H9 (cell line): ENCODE measurements around the gene ATAD2B. TPM values are rescaled to one million over a fixed set of nuclear protein-coding genes. Genes with fewer than 3 reads are reported as not detected.

Source experiments
- DNase-seq: peaks from one replicate; pipeline ENCODE4 v3.0.0-alpha.2; 2017
- H2AFZ ChIP-seq: one replicate; pipeline ENCODE4 v1.6.1; 2013; ENCODE audit warnings: mild to moderate bottlenecking, low read length, control low read depth, moderate library complexity
- H2AK5ac ChIP-seq: 2 replicates; pipeline ENCODE4 v1.6.1; 2013; ENCODE audit warnings: low read length, control low read depth, mixed read lengths; ENCODE audit not compliant: insufficient read length
- H2BK120ac ChIP-seq: one replicate; pipeline ENCODE4 v1.6.1; 2013; ENCODE audit warnings: low read depth, mild to moderate bottlenecking, low read length, control low read depth, inconsistent platforms; ENCODE audit not compliant: poor library complexity, severe bottlenecking
- H2BK12ac ChIP-seq: 2 replicates; pipeline ENCODE4 v1.6.1; 2013; ENCODE audit warnings: low read length, control low read depth, mixed read lengths, low read depth; ENCODE audit not compliant: insufficient read length
- H2BK15ac ChIP-seq: 2 replicates; pipeline ENCODE4 v1.6.1; 2013; ENCODE audit warnings: low read depth, low read length, control low read depth
- H2BK20ac ChIP-seq: one replicate; pipeline ENCODE4 v1.6.1; 2013; ENCODE audit warnings: low read depth, mild to moderate bottlenecking, low read length, control low read depth, inconsistent platforms; ENCODE audit not compliant: poor library complexity, severe bottlenecking
- H2BK5ac ChIP-seq: 2 replicates; pipeline ENCODE4 v1.6.1; 2013; ENCODE audit warnings: low read length, control low read depth, mixed read lengths; ENCODE audit not compliant: insufficient read length
- H3K14ac ChIP-seq: 2 replicates; pipeline ENCODE4 v1.6.1; 2013; ENCODE audit warnings: low read length, control low read depth; ENCODE audit not compliant: insufficient read depth
- H3K18ac ChIP-seq: 2 replicates; pipeline ENCODE4 v1.6.1; 2013; ENCODE audit warnings: low read depth, mild to moderate bottlenecking, mixed read lengths, low read length, control low read depth; ENCODE audit not compliant: insufficient read length
- H3K23ac ChIP-seq: 2 replicates; pipeline ENCODE4 v1.6.1; 2013; ENCODE audit warnings: low read length, control low read depth, mixed read lengths, low read depth; ENCODE audit not compliant: insufficient read length
- H3K23me2 ChIP-seq: 2 replicates; pipeline ENCODE4 v1.6.1; 2013; ENCODE audit warnings: low read depth, mild to moderate bottlenecking, mixed read lengths, low read length, control low read depth; ENCODE audit not compliant: insufficient read length, poor library complexity, severe bottlenecking
- H3K27ac ChIP-seq: 2 replicates; pipeline ENCODE4 v1.5.1; 2013; ENCODE audit warnings: low read length, control low read depth, mixed read lengths, low read depth; ENCODE audit not compliant: insufficient read length
- H3K27me3 ChIP-seq: 2 replicates; pipeline ENCODE4 v1.6.1; 2013; ENCODE audit warnings: low read length, control low read depth, inconsistent platforms; ENCODE audit not compliant: insufficient read depth
- H3K4ac ChIP-seq: 2 replicates; pipeline ENCODE4 v1.6.1; 2013; ENCODE audit warnings: low read depth, mild to moderate bottlenecking, control low read depth, inconsistent platforms, low read length, moderate library complexity
- H3K4me1 ChIP-seq: 2 replicates; pipeline ENCODE4 v1.6.1; 2013; ENCODE audit warnings: low read length, control low read depth, inconsistent platforms; ENCODE audit not compliant: insufficient read depth
- H3K4me2 ChIP-seq: 2 replicates; pipeline ENCODE4 v1.6.1; 2013; ENCODE audit warnings: low read length, control low read depth, mixed read lengths; ENCODE audit not compliant: insufficient read length, insufficient read depth
- H3K56ac ChIP-seq: 2 replicates; pipeline ENCODE4 v1.6.1; 2013; ENCODE audit warnings: low read depth, mild to moderate bottlenecking, mixed read lengths, low read length, control low read depth; ENCODE audit not compliant: insufficient read length
- H3K79me1 ChIP-seq: 2 replicates; pipeline ENCODE4 v1.6.1; 2013; ENCODE audit warnings: low read depth, mild to moderate bottlenecking, moderate library complexity, low read length, control low read depth, inconsistent platforms; ENCODE audit not compliant: insufficient read depth, poor library complexity, severe bottlenecking
- H3K79me2 ChIP-seq: 2 replicates; pipeline ENCODE4 v1.6.1; 2013; ENCODE audit warnings: low read length, control low read depth, inconsistent platforms; ENCODE audit not compliant: insufficient read depth
- H3K9ac ChIP-seq: 2 replicates; pipeline ENCODE4 v1.6.1; 2013; ENCODE audit warnings: low read length, control low read depth, mixed read lengths; ENCODE audit not compliant: insufficient read length; ENCODE audit errors: extremely low read depth
- H3K9me3 ChIP-seq: one replicate; pipeline ENCODE4 v1.6.1; 2013; ENCODE audit warnings: low read depth, low read length, inconsistent platforms; ENCODE audit not compliant: control insufficient read depth
- H3T11ph ChIP-seq: one replicate; pipeline ENCODE4 v1.6.1; 2013; ENCODE audit warnings: mild to moderate bottlenecking, low read length, control low read depth, inconsistent platforms
- H4K20me1 ChIP-seq: one replicate; pipeline ENCODE4 v1.6.1; 2013; ENCODE audit not compliant: control insufficient read depth, insufficient read length, insufficient read depth
- H4K5ac ChIP-seq: 2 replicates; pipeline ENCODE4 v1.6.1; 2013; ENCODE audit warnings: low read depth, mild to moderate bottlenecking, mixed read lengths, low read length, control low read depth; ENCODE audit not compliant: insufficient read length
- H4K8ac ChIP-seq: replicated peaks from 2 replicates; pipeline ENCODE4 v1.6.1; 2013; ENCODE audit warnings: low read length, control low read depth, mixed read lengths, low read depth; ENCODE audit not compliant: insufficient read length
- H4K91ac ChIP-seq: 2 replicates; pipeline ENCODE4 v1.6.1; 2013; ENCODE audit warnings: low read depth, mild to moderate bottlenecking, moderate library complexity, mixed read lengths, low read length, control low read depth; ENCODE audit not compliant: insufficient read length
- H3K27ac Mint-ChIP-seq, 3 experiments: 2 replicates in 2 of 3; 3 replicates in 1 of 3; pipeline ENCODE4 v1.8.0; 2020 to 2021; ENCODE audit warnings: mixed read lengths in 3 of 3, mild to moderate bottlenecking in 1 of 3, moderate library complexity in 1 of 3
- H3K27me3 Mint-ChIP-seq: 2 replicates; pipeline ENCODE4 v1.8.0; 2021; ENCODE audit warnings: low read depth, mild to moderate bottlenecking, moderate library complexity, mixed read lengths
- H3K36me3 Mint-ChIP-seq, 3 experiments: 2 replicates in 2 of 3; 3 replicates in 1 of 3; pipeline ENCODE4 v1.8.0; 2020 to 2021; ENCODE audit warnings: low read depth in 3 of 3, mixed read lengths in 3 of 3; ENCODE audit not compliant: insufficient read depth in 1 of 3
- H3K4me1 Mint-ChIP-seq, 2 experiments: 2 replicates each; pipeline ENCODE4 v1.8.0; 2020; ENCODE audit warnings: mixed read lengths in 2 of 2
- H3K4me3 Mint-ChIP-seq, 2 experiments: 2 replicates in 1 of 2; 3 replicates in 1 of 2; pipeline ENCODE4 v1.8.0; 2020 to 2021; ENCODE audit warnings: mild to moderate bottlenecking in 2 of 2, mixed read lengths in 2 of 2, moderate library complexity in 1 of 2
- H3K9me3 Mint-ChIP-seq, 2 experiments: 2 replicates in 1 of 2; 3 replicates in 1 of 2; pipeline ENCODE4 v1.8.0; 2020; ENCODE audit warnings: mild to moderate bottlenecking in 2 of 2, mixed read lengths in 2 of 2, moderate library complexity in 1 of 2
- CTCF ChIP-seq: fragments of 200-600 bp; sonication (generic); conservative IDR thresholded peaks from 3 replicates; pipeline ENCODE4 v1.8.0; 2021; ENCODE audit warnings: antibody characterized with exemption, mild to moderate bottlenecking
- WGBS: extraction: QIAGEN DNeasy Blood & Tissue Kit; methylation state at CpG from one replicate; pipeline ENCODE4 v1.1.7; 2013; ENCODE audit warnings: missing lambda C conversion rate, low lambda C conversion rate, mixed read lengths; ENCODE audit not compliant: insufficient read length; ENCODE audit errors: extremely low coverage; 5-methylcytosine and 5-hydroxymethylcytosine counted together
- total RNA-seq: library from RNA; stranded (reverse); gene quantifications from 2 replicates; pipeline ENCODE4 v1.2.1, GENCODE V29; 2021

The ATAD2B gene
- total RNA-seq, 1 experiment from 2014 or later: 21.4 TPM

- Mint-ChIP-seq H3K9me3 (peaks cover 4 to 5% of the 10 kb centered on the region in 2 experiments; a peak in 4 of 5 replicates), H3K4me3 (no peak overlapping the region), H3K27me3 (no peaks in the 10 kb centered on the region), H3K27ac (no peak overlapping the region), H3K4me1 (peaks cover 9 to 15% of the 10 kb centered on the region in 2 experiments), H3K36me3 (peaks cover 29 to 49% (median 39%) of the 10 kb centered on the region in 3 experiments)
- Histone ChIP-seq H3K23me2 (no peaks in the 10 kb centered on the region), H3K9ac (no peak overlapping the region), H3K14ac (no peak overlapping the region), H2AK5ac (no peak overlapping the region), H3K4ac (no peak overlapping the region), H2BK5ac (no peak overlapping the region), H3K23ac (no peak overlapping the region), H2BK20ac (no peak overlapping the region), H3K27me3 (no peaks in the 10 kb centered on the region), H3K79me2 (no peaks in the 10 kb centered on the region), H3K4me2 (no peak overlapping the region), H3T11ph (no peak overlapping the region), H3K18ac (no peak overlapping the region), H3K27ac (no peak overlapping the region), H3K9me3 (no peaks in the 10 kb centered on the region), H4K91ac (no peak overlapping the region), H2BK12ac (no peak overlapping the region), H3K4me1 (no peaks in the 10 kb centered on the region), H3K56ac (no peak overlapping the region), H2BK120ac (no peak overlapping the region), H2AFZ (no peak overlapping the region), H4K5ac (no peak overlapping the region), H4K20me1 (no peaks in the 10 kb centered on the region), H3K79me1 (no peaks in the 10 kb centered on the region), H2BK15ac (no peak overlapping the region), H4K8ac (no peak overlapping the region)
- DNase-seq: no peak
- TF ChIP-seq CTCF: no peak
- WGBS: no CpG with 5 or more reads among the region's 1 CpG
Observed at GRCh38 chr2:23838996-23839395, 87.9 kb downstream of the ATAD2B start.
